WTC11 (cell line): ENCODE data around the gene GSG1L. TPM values are rescaled to one million over a fixed set of nuclear protein-coding genes. Genes with fewer than 3 reads are reported as not detected.

ENCODE experiments used
- ATAC-seq: fragments of 200-7000 bp; cut with Tn5 transposase; 2 replicates; pipeline ENCODE4 v1.10.0; 2021; ENCODE audit warnings: mild to moderate bottlenecking, moderate library complexity
- CTCF ChIA-PET: fragments of 300-600 bp; sonication (Branson Sonifier 250); formaldehyde crosslinking; loops from one replicate; lab custom pipeline; 2021; ENCODE audit warnings: antibody characterized with exemption; lab: Charles Lee
- POLR2A ChIA-PET: fragments of 350-600 bp; sonication (Branson Sonifier 250); formaldehyde crosslinking; loops from one replicate; lab custom pipeline; 2021; ENCODE audit warnings: antibody characterized with exemption; lab: Charles Lee
- DNase-seq: peaks from one replicate; pipeline ENCODE4 v3.0.0; 2021; ENCODE audit warnings: low spot score
- H3K27ac Mint-ChIP-seq: 2 replicates; pipeline ENCODE4 v1.8.0; 2021; ENCODE audit warnings: mixed read lengths
- H3K27me3 Mint-ChIP-seq: 2 replicates; pipeline ENCODE4 v1.8.0; 2021; ENCODE audit warnings: low read depth, mild to moderate bottlenecking, moderate library complexity, mixed read lengths
- H3K36me3 Mint-ChIP-seq: 2 replicates; pipeline ENCODE4 v1.8.0; 2021; ENCODE audit warnings: mixed read lengths
- H3K4me1 Mint-ChIP-seq: 2 replicates; pipeline ENCODE4 v1.8.0; 2022; ENCODE audit warnings: mixed read lengths
- H3K4me3 Mint-ChIP-seq: 2 replicates; pipeline ENCODE4 v1.8.0; 2021; ENCODE audit warnings: mild to moderate bottlenecking, moderate library complexity, mixed read lengths
- H3K9me3 Mint-ChIP-seq: 2 replicates; pipeline ENCODE4 v1.8.0; 2021; ENCODE audit warnings: mixed read lengths
- ATF1 ChIP-seq: sonication (generic); formaldehyde crosslinking; IDR thresholded peaks from 2 replicates; pipeline ENCODE4 v1.8.1; 2023; ENCODE audit warnings: mild to moderate bottlenecking, moderate library complexity, missing genetic modification reagents
- ATF3 ChIP-seq: sonication (generic); formaldehyde crosslinking; conservative IDR thresholded peaks from 2 replicates; pipeline ENCODE4 v1.8.1; 2022; ENCODE audit warnings: mild to moderate bottlenecking, missing genetic modification reagents
- ATF6 ChIP-seq: sonication (generic); formaldehyde crosslinking; IDR thresholded peaks from 2 replicates; pipeline ENCODE4 v1.8.1; 2023; ENCODE audit warnings: mild to moderate bottlenecking, missing genetic modification reagents
- CDX4 ChIP-seq: fragments of 250-450 bp; sonication (Bioruptor Pico); IDR thresholded peaks from 2 replicates; pipeline ENCODE4 v1.9.0; 2021; ENCODE audit warnings: moderate library complexity, mild to moderate bottlenecking, inconsistent platforms, borderline replicate concordance
- CTCF ChIP-seq: fragments of 200-600 bp; IDR thresholded peaks from 2 replicates; pipeline ENCODE4 v1.8.0; 2022; ENCODE audit warnings: antibody characterized with exemption
- E2F5 ChIP-seq: sonication (generic); formaldehyde crosslinking; IDR thresholded peaks from 2 replicates; pipeline ENCODE4 v1.8.1; 2022; ENCODE audit warnings: mild to moderate bottlenecking, moderate library complexity, missing genetic modification reagents
- ELF4 ChIP-seq: sonication (generic); formaldehyde crosslinking; IDR thresholded peaks from 2 replicates; pipeline ENCODE4 v1.8.1; 2022; ENCODE audit warnings: low read depth, mild to moderate bottlenecking, moderate library complexity, missing genetic modification reagents
- ESRRA ChIP-seq: sonication (generic); formaldehyde crosslinking; IDR thresholded peaks from 2 replicates; pipeline ENCODE4 v1.8.1; 2022; ENCODE audit warnings: mild to moderate bottlenecking, missing genetic modification reagents, borderline replicate concordance
- FOXP1 ChIP-seq: sonication (generic); formaldehyde crosslinking; IDR thresholded peaks from 2 replicates; pipeline ENCODE4 v1.8.0; 2022; ENCODE audit warnings: missing genetic modification reagents, mild to moderate bottlenecking, moderate library complexity, borderline replicate concordance
- MYBL2 ChIP-seq: sonication (generic); formaldehyde crosslinking; IDR thresholded peaks from 2 replicates; pipeline ENCODE4 v1.8.1; 2023; ENCODE audit warnings: mild to moderate bottlenecking, moderate library complexity, missing genetic modification reagents
- NFATC4 ChIP-seq: fragments of 250-450 bp; sonication (Bioruptor Pico); IDR thresholded peaks from 2 replicates; pipeline ENCODE4 v1.9.0; 2021; ENCODE audit warnings: mild to moderate bottlenecking
- PRRX2 ChIP-seq: fragments of 250-450 bp; sonication (Bioruptor Pico); IDR thresholded peaks from 2 replicates; pipeline ENCODE4 v1.8.0; 2021; ENCODE audit warnings: mild to moderate bottlenecking
- SMAD3 ChIP-seq: sonication (generic); formaldehyde crosslinking; IDR thresholded peaks from 2 replicates; pipeline ENCODE4 v1.8.0; 2022; ENCODE audit warnings: missing genetic modification reagents, mild to moderate bottlenecking, borderline replicate concordance
- SOX15 ChIP-seq: fragments of 250-450 bp; sonication (Bioruptor Pico); IDR thresholded peaks from 2 replicates; pipeline ENCODE4 v1.9.0; 2021; ENCODE audit warnings: mild to moderate bottlenecking
- SP1 ChIP-seq: sonication (generic); formaldehyde crosslinking; conservative IDR thresholded peaks from 2 replicates; pipeline ENCODE4 v1.8.1; 2022; ENCODE audit warnings: missing genetic modification reagents
- TEAD1 ChIP-seq: sonication (generic); formaldehyde crosslinking; IDR thresholded peaks from 2 replicates; pipeline ENCODE4 v1.8.0; 2022; ENCODE audit warnings: mild to moderate bottlenecking, missing genetic modification reagents
- ZNF232 ChIP-seq: sonication (generic); formaldehyde crosslinking; IDR thresholded peaks from 2 replicates; pipeline ENCODE4 v1.8.0; 2022; ENCODE audit warnings: mild to moderate bottlenecking, missing genetic modification reagents
- ZNF512 ChIP-seq: sonication (generic); formaldehyde crosslinking; IDR thresholded peaks from 2 replicates; pipeline ENCODE4 v1.8.1; 2022; ENCODE audit warnings: missing genetic modification reagents, borderline replicate concordance
- total RNA-seq: library from RNA; stranded (reverse); gene quantifications from 3 replicates; pipeline ENCODE4 v1.2.3, GENCODE V29; 2021

The GSG1L gene
- total RNA-seq, 1 experiment from 2014 or later = 0.28 TPM

GRCh38 chr16:27851586-27851985 lies 211.9 kb downstream of the GSG1L start:
- no peak for DNase-seq
- no peak for TF ChIP-seq ATF3 (CRISPR knock-in tag)
- ChIA-PET CTCF (interaction anchor here (0.7 to 1.7 kb wide), 3 partner anchors 72 to 219 kb away, joined by 3 to 7 read pairs (median 4); no protein-coding TSS in a partner anchor), POLR2A (no interaction called here)
- H3K36me3 Mint-ChIP-seq = 0 out of 2 replicates have a peak, but pooled peaks cover 3% of the 10 kb centered on the region
- no peak for ATAC-seq
- H3K27ac Mint-ChIP-seq = no peak overlapping the region
- H3K27me3 Mint-ChIP-seq = no peaks in the 10 kb centered on the region; the same call in 1 of the 2 replicates
- H3K4me3 Mint-ChIP-seq = no peak overlapping the region
- H3K9me3 Mint-ChIP-seq = peaks cover 8% of the 10 kb centered on the region
- peaks cover 41% of the 10 kb centered on the region for H3K4me1 Mint-ChIP-seq

- DNase-seq = no peak
- 0 out of 2 replicates have a peak, but pooled peaks cover 3% of the 10 kb centered on the region for H3K36me3 Mint-ChIP-seq
- no peak overlapping the region; the same call in 1 of the 2 replicates for H3K27ac Mint-ChIP-seq
- POLR2A ChIA-PET = no interaction called here
- no peak for ATAC-seq
- peaks cover 13% of the 10 kb centered on the region for H3K9me3 Mint-ChIP-seq
- no peaks in the 10 kb centered on the region; the same call in 1 of the 2 replicates for H3K27me3 Mint-ChIP-seq
- H3K4me1 Mint-ChIP-seq = peaks cover 41% of the 10 kb centered on the region
- H3K4me3 Mint-ChIP-seq = no peak overlapping the region
- CTCF ChIA-PET = interaction anchor here (0.6 to 4.3 kb wide), 5 partner anchors 9 to 210 kb away, joined by 3 to 25 read pairs (median 5); no protein-coding TSS in a partner anchor
- TF ChIP-seq ATF1 (CRISPR knock-in tag) (no peak), ZNF232 (CRISPR knock-in tag) (no peak), FOXP1 (CRISPR knock-in tag) (no peak), ATF6 (CRISPR knock-in tag) (no peak), SP1 (no peak), TEAD1 (CRISPR knock-in tag) (no peak), MYBL2 (no peak)
Measured at GRCh38 chr16:27849621-27850020, 213.9 kb downstream of the GSG1L start.

- 0 out of 2 replicates have a peak overlapping the region, but pooled peaks have one; percentile 67 for H3K27ac Mint-ChIP-seq
- H3K4me1 Mint-ChIP-seq = peaks cover 36% of the 10 kb centered on the region
- CTCF ChIA-PET = interaction anchor here (0.9 to 4.3 kb wide), 5 partner anchors 12 to 207 kb away, joined by 3 to 25 read pairs (median 5); no protein-coding TSS in a partner anchor
- ATAC-seq = no peak
- H3K4me3 Mint-ChIP-seq = no peak overlapping the region
- peaks cover 13% of the 10 kb centered on the region for H3K9me3 Mint-ChIP-seq
- 0 out of 2 replicates have a peak, but pooled peaks cover 3% of the 10 kb centered on the region for H3K36me3 Mint-ChIP-seq
- no peak for DNase-seq
- no peaks in the 10 kb centered on the region for H3K27me3 Mint-ChIP-seq
- TF ChIP-seq PRRX2 (CRISPR knock-in tag) = no peak
- POLR2A ChIA-PET = no interaction called here
Measured at GRCh38 chr16:27847030-27847550, 216.4 kb downstream of the GSG1L start.

GRCh38 chr16:27844826-27845225 lies 218.7 kb downstream of the GSG1L start:
- Mint-ChIP-seq H3K36me3 (0 out of 2 replicates have a peak, but pooled peaks cover 3% of the 10 kb centered on the region), H3K4me3 (no peak overlapping the region), H3K9me3 (peaks cover 13% of the 10 kb centered on the region), H3K4me1 (peaks cover 23% of the 10 kb centered on the region), H3K27ac (no peak overlapping the region), H3K27me3 (no peaks in the 10 kb centered on the region)
- ATAC-seq = no peak
- POLR2A ChIA-PET = interaction anchor here (0.6 kb wide), 1 partner anchor 339 kb away, joined by 4 read pairs; no protein-coding TSS in a partner anchor
- CTCF ChIA-PET = interaction anchor here (0.7 to 3.2 kb wide), 5 partner anchors 14 to 65 kb away, joined by 4 to 15 read pairs (median 5); no protein-coding TSS in a partner anchor
- DNase-seq = peak; percentile 4
- TF ChIP-seq NFATC4 (no peak), SOX15 (no peak), E2F5 (CRISPR knock-in tag) (no peak), SMAD3 (no peak), ESRRA (CRISPR knock-in tag) (no peak), CTCF (no peak), CDX4 (CRISPR knock-in tag) (no peak), ELF4 (CRISPR knock-in tag) (no peak), TEAD1 (CRISPR knock-in tag) (no peak), ZNF512 (no peak)
